ENCODE data around the gene IGLL5.

Gene IGLL5

DNA sequence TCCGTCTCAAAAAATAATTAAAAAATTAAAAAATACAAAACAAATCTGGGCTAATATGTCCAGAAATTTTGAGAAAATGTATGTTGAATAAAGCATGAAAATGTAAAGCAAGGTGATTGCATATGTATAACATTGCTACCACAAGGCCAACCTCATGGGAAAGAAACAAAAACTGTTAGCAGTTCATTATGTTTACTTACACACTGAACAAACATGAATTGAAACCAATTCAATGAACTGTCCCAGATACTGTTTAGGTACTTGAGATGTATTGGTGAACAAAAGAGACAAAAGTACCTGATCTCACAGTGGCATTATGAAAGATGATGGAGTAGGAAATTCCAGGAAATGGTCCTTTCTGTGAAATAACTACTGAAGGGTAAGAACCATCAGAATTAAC lies 43.8 kb upstream of the IGLL5 start:
- TF ChIP-seq, protein P1, sequence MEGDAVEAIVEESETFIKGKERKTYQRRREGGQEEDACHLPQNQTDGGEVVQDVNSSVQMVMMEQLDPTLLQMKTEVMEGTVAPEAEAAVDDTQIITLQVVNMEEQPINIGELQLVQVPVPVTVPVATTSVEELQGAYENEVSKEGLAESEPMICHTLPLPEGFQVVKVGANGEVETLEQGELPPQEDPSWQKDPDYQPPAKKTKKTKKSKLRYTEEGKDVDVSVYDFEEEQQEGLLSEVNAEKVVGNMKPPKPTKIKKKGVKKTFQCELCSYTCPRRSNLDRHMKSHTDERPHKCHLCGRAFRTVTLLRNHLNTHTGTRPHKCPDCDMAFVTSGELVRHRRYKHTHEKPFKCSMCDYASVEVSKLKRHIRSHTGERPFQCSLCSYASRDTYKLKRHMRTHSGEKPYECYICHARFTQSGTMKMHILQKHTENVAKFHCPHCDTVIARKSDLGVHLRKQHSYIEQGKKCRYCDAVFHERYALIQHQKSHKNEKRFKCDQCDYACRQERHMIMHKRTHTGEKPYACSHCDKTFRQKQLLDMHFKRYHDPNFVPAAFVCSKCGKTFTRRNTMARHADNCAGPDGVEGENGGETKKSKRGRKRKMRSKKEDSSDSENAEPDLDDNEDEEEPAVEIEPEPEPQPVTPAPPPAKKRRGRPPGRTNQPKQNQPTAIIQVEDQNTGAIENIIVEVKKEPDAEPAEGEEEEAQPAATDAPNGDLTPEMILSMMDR (conservative IDR thresholded peaks at IDR 0.05; ENCODE audit: low read length) = no peak
- no peak for DNase-seq (ENCODE audit: low read depth)
- H3K4me3 ChIP-seq (ENCODE audit: low read length) = no peak overlapping the region

DNA sequence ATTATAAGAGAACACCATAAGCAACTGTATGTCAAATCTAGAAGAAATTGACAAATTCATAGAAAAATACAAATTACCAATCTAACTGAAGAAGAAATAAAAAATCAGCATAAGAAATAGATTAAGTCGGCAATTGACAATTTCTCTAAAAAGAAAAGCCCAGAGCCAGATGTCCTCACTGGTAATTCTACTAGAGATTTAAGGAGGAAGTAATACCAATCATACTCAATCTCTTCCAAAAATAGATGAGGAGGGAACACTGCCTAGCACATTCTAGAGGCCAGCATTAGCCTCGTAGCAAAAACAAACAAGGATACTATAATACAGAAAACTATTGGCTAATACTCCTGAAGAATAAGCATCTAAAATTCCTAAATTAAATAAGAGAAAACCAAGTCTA lies 40.4 kb upstream of the IGLL5 start:
- DNase-seq (ENCODE audit: low read depth) = no peak
- H3K4me3 ChIP-seq (ENCODE audit: low read length) = no peak overlapping the region
- TF ChIP-seq, protein P1 (conservative IDR thresholded peaks at IDR 0.05; ENCODE audit: low read length) = no peak

DNA sequence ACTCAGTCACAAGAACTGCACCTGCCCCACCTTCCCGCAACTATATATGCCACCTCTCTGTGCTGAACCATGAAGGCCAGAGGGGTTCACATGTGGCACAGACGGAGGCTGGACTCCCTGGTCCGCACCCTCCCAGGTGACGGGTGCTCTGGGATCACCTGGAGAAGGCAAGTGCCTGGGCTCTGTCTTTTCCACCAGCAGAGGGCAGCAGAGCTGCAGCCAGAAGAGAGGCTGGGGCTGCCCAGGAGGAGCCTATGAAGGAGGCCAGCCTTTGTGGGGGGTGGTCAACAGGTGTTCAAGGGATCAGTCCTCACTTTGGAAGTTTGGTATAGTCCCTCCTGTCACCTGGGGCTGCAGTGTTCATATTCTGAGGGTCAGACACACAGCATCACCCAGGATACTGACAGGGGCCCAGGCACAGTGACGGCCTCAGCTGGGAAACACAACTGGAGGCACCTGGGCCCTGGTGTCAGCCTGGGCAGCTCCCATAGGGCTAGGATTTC lies 39.2 kb upstream of the IGLL5 start:
- peak; percentile 39 for DNase-seq (ENCODE audit: low read depth)
- TF ChIP-seq, protein P1 (conservative IDR thresholded peaks at IDR 0.05; ENCODE audit: low read length) = peak; percentile 79
- no peak overlapping the region for H3K4me3 ChIP-seq (ENCODE audit: low read length)

DNA sequence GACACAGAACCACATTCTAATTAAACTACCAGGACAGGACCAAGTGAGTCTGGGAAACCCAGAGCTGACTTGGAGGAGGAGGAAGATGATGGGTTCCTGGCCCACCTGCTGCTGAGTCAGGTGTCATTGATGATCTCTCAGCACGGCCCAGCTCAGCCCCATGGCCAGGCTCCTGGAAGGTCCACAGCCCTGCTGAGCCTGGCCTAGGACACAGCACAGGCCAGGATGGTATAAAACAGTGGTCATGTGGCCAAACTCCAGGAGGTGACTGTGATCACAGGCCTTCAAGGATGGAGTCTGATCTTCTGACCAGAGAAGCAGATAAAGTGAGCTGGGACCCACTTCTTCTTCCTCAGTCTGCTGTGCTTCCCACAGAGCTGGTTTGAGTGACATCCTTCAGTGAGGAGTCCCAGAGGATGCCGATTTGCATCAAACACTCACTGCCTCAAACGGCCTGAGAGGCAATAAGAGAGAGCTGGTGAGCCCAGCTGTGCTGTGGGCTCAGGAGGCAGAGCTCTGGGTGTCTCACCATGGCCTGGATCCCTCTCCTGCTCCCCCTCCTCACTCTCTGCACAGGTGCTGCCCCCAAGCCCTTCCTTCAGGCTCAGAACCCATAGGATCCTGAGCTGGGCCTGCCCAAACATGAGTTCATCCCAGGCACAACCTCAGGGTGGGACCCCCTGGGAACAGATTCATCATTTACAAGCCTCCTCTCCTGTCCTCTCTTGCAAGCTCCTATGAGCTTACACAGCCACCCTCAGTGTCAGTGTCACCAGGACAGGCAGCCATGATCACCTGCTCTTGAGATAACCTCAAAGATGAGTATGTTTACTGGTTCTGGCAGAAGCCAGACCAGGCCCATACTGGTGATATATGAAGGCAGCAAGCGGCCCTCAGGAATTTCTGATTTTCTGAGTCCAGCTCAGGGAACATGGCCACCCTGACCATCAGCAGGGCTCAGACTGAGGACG lies 37.7 kb upstream of the IGLL5 start:
- H3K4me3 ChIP-seq (ENCODE audit: low read length) = no peak overlapping the region
- TF ChIP-seq, protein P1 (conservative IDR thresholded peaks at IDR 0.05; ENCODE audit: low read length) = no peak
- DNase-seq (ENCODE audit: low read depth) = no peak

DNA sequence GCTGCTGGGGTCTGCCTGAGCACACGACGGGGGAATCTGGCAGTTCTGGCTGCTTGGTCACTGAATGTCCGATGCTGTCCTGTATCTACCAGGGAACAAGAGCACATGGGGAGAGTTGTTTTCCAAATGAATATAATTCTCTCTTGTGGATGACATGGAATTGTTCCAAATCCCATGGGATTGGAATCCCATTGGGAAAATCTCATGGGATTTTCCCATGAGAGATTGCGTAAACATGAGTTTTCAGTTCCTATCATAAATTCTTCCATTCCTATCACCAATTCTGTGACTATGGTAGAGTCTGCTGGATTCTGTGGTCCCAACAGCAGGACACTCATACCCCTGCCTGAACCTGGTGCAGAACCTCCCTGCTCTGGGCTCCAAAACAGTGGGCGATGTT lies 35.6 kb upstream of the IGLL5 start:
- TF ChIP-seq, protein P1 (conservative IDR thresholded peaks at IDR 0.05; ENCODE audit: low read length) = no peak
- no peak overlapping the region for H3K4me3 ChIP-seq (ENCODE audit: low read length)
- DNase-seq (ENCODE audit: low read depth) = no peak

DNA sequence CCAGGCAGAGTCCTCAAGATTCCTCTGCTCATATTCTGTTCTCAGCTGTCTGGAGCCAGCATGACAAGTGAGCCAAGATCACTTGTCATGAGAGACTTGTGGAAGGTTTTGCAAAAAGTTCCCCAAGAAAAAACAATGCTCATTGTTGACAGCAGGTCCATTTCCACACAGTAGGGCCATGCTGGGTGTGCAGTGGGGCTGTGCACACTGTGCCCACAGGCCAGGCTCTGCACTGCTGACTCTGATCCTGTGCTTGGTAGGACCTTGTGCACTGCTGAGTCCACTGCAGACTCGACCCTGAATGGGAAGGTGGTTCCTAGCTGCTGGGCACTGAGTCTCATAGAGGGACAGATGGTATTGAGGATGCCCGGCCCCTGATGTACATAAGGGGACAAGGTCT lies 33.9 kb upstream of the IGLL5 start:
- H3K4me3 ChIP-seq (ENCODE audit: low read length) = no peak overlapping the region
- no peak for DNase-seq (ENCODE audit: low read depth)
- TF ChIP-seq, protein P1 (conservative IDR thresholded peaks at IDR 0.05; ENCODE audit: low read length) = no peak

DNA sequence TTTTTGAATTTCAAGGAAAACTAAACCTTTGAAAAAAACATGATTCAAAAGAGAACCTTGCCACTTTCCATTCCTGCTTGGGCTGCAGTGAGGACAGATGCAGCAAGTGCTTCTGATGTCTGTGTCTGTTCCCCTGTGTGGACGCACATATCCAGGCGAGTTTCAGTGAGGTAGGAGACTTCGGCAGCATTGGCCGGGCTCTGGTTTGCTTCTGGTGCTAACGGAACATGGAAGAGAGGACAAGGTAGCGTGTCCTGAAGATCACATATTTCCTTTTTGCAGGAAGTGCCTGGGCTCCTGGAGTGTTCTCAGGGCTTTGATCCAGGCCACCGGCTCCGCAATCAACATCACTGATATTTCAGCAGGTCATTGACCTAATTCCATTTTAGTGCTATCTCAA lies 33.1 kb upstream of the IGLL5 start:
- DNase-seq (ENCODE audit: low read depth) = no peak
- no peak overlapping the region for H3K4me3 ChIP-seq (ENCODE audit: low read length)
- TF ChIP-seq, protein P1 (conservative IDR thresholded peaks at IDR 0.05; ENCODE audit: low read length) = no peak

Measured in AG10803 (cell line).